ENCODE data around the gene PTN.

The PTN gene

GRCh38 chr7:137343281-137343841, at the start of gene PTN:
PTN (minus strand) TSS chr7:137343733; CDS start chr7:137254973, 88,760 bp downstream.
- Mint-ChIP-seq H3K36me3 (ENCODE audit: low read depth) (no peaks in the 10 kb centered on the region), H3K27me3 (peaks cover 13% of the 10 kb centered on the region), H3K4me3 (no peak within 1 kb of the TSS), H3K9me3 (peaks cover 9% of the 10 kb centered on the region), H3K27ac (no peak within 1 kb of the TSS), H3K4me1 (no peaks in the 10 kb centered on the region)
- no peak for DNase-seq
- no peak for ATAC-seq

- no peak for ATAC-seq
- DNase-seq, result no peak
- Mint-ChIP-seq H3K27ac (no peak overlapping the region), H3K9me3 (peaks cover 12% of the 10 kb centered on the region), H3K4me3 (no peak overlapping the region), H3K27me3 (no peaks in the 10 kb centered on the region), H3K36me3 (ENCODE audit: low read depth) (no peaks in the 10 kb centered on the region), H3K4me1 (no peaks in the 10 kb centered on the region)
Measured at GRCh38 chr7:137390076-137390475, 46.5 kb upstream of the PTN start.

- no peaks in the 10 kb centered on the region for H3K36me3 Mint-ChIP-seq (ENCODE audit: low read depth)
- DNase-seq (no peak), ATAC-seq (no peak)
Measured at GRCh38 chr7:137388916-137389315, 45.4 kb upstream of the PTN start.

GRCh38 chr7:137386966-137387365, 43.4 kb upstream of the PTN start:
- Mint-ChIP-seq H3K27me3 (no peaks in the 10 kb centered on the region), H3K27ac (no peak overlapping the region), H3K4me3 (no peak overlapping the region), H3K4me1 (no peaks in the 10 kb centered on the region), H3K9me3 (peaks cover 8% of the 10 kb centered on the region), H3K36me3 (ENCODE audit: low read depth) (no peaks in the 10 kb centered on the region)
- DNase-seq (no peak), ATAC-seq (no peak)

More at GRCh38 chr7:137388916-137389315, 45.4 kb upstream of the PTN start:
- Mint-ChIP-seq H3K27ac (no peak overlapping the region), H3K9me3 (peaks cover 12% of the 10 kb centered on the region), H3K4me3 (no peak overlapping the region), H3K4me1 (no peaks in the 10 kb centered on the region), H3K27me3 (no peaks in the 10 kb centered on the region)

- ATAC-seq (no peak), DNase-seq (no peak)
- Mint-ChIP-seq H3K9me3 (peaks cover 9% of the 10 kb centered on the region), H3K4me3 (no peak overlapping the region), H3K36me3 (ENCODE audit: low read depth) (no peaks in the 10 kb centered on the region), H3K4me1 (no peaks in the 10 kb centered on the region), H3K27ac (no peak overlapping the region), H3K27me3 (no peaks in the 10 kb centered on the region)
Measured at GRCh38 chr7:137381045-137381444, 37.5 kb upstream of the PTN start.

- DNase-seq (no peak), ATAC-seq (no peak)
- Mint-ChIP-seq H3K27ac (no peak overlapping the region), H3K27me3 (no peaks in the 10 kb centered on the region), H3K36me3 (ENCODE audit: low read depth) (no peaks in the 10 kb centered on the region), H3K4me1 (no peaks in the 10 kb centered on the region), H3K4me3 (no peak overlapping the region), H3K9me3 (peaks cover 5% of the 10 kb centered on the region)
Measured at GRCh38 chr7:137373507-137373906, 30.0 kb upstream of the PTN start.

GRCh38 chr7:137371616-137372015, 28.1 kb upstream of the PTN start:
- Mint-ChIP-seq H3K27ac (no peak overlapping the region), H3K9me3 (no peaks in the 10 kb centered on the region), H3K4me3 (no peak overlapping the region), H3K4me1 (no peaks in the 10 kb centered on the region), H3K36me3 (ENCODE audit: low read depth) (no peaks in the 10 kb centered on the region), H3K27me3 (no peaks in the 10 kb centered on the region)
- ATAC-seq (no peak), DNase-seq (no peak)

GRCh38 chr7:137366995-137367394, 23.5 kb upstream of the PTN start:
- H3K27me3 Mint-ChIP-seq, result no peaks in the 10 kb centered on the region
- DNase-seq, result no peak
- no peak overlapping the region for H3K4me3 Mint-ChIP-seq
- ATAC-seq, result no peak
- H3K36me3 Mint-ChIP-seq (ENCODE audit: low read depth), result no peaks in the 10 kb centered on the region
- peaks cover 6% of the 10 kb centered on the region for H3K9me3 Mint-ChIP-seq
- no peak overlapping the region for H3K27ac Mint-ChIP-seq
- no peaks in the 10 kb centered on the region for H3K4me1 Mint-ChIP-seq

- Mint-ChIP-seq H3K27me3 (no peaks in the 10 kb centered on the region), H3K9me3 (peaks cover 21% of the 10 kb centered on the region), H3K27ac (no peak overlapping the region), H3K36me3 (ENCODE audit: low read depth) (no peaks in the 10 kb centered on the region), H3K4me1 (no peaks in the 10 kb centered on the region), H3K4me3 (no peak overlapping the region)
- DNase-seq, result no peak
- no peak for ATAC-seq
Measured at GRCh38 chr7:137363683-137364082, 20.1 kb upstream of the PTN start.

GRCh38 chr7:137360087-137360679, 16.6 kb upstream of the PTN start:
- Mint-ChIP-seq H3K27ac (no peak overlapping the region), H3K4me3 (no peak overlapping the region), H3K36me3 (ENCODE audit: low read depth) (no peaks in the 10 kb centered on the region), H3K4me1 (no peaks in the 10 kb centered on the region), H3K9me3 (peaks cover 21% of the 10 kb centered on the region), H3K27me3 (no peaks in the 10 kb centered on the region)
- DNase-seq (no peak), ATAC-seq (no peak)

GRCh38 chr7:137354961-137355360, 11.4 kb upstream of the PTN start:
- no peak for DNase-seq
- H3K36me3 Mint-ChIP-seq (ENCODE audit: low read depth), result no peaks in the 10 kb centered on the region
- H3K9me3 Mint-ChIP-seq, result peaks cover 14% of the 10 kb centered on the region
- ATAC-seq, result no peak
- no peaks in the 10 kb centered on the region for H3K4me1 Mint-ChIP-seq
- H3K27ac Mint-ChIP-seq, result no peak overlapping the region
- no peaks in the 10 kb centered on the region for H3K27me3 Mint-ChIP-seq
- H3K4me3 Mint-ChIP-seq, result no peak overlapping the region

GRCh38 chr7:137354396-137354795, 10.9 kb upstream of the PTN start:
- no peak for ATAC-seq
- peaks cover 13% of the 10 kb centered on the region for H3K9me3 Mint-ChIP-seq
- H3K36me3 Mint-ChIP-seq (ENCODE audit: low read depth), result no peaks in the 10 kb centered on the region
- no peaks in the 10 kb centered on the region for H3K4me1 Mint-ChIP-seq
- H3K4me3 Mint-ChIP-seq, result no peak overlapping the region
- H3K27ac Mint-ChIP-seq, result no peak overlapping the region
- no peaks in the 10 kb centered on the region for H3K27me3 Mint-ChIP-seq
- no peak for DNase-seq

- peaks cover 11% of the 10 kb centered on the region for H3K9me3 Mint-ChIP-seq
- ATAC-seq (no peak), DNase-seq (no peak)
- no peak overlapping the region for H3K27ac Mint-ChIP-seq
- H3K4me3 Mint-ChIP-seq, result no peak overlapping the region
- no peaks in the 10 kb centered on the region for H3K4me1 Mint-ChIP-seq
- H3K27me3 Mint-ChIP-seq, result no peaks in the 10 kb centered on the region
- H3K36me3 Mint-ChIP-seq (ENCODE audit: low read depth), result no peaks in the 10 kb centered on the region
Measured at GRCh38 chr7:137351941-137352340, 8.4 kb upstream of the PTN start.

- Mint-ChIP-seq H3K4me3 (no peak overlapping the region), H3K27ac (no peak overlapping the region), H3K4me1 (no peaks in the 10 kb centered on the region), H3K27me3 (peaks cover 13% of the 10 kb centered on the region), H3K9me3 (peaks cover 4% of the 10 kb centered on the region), H3K36me3 (ENCODE audit: low read depth) (no peaks in the 10 kb centered on the region)
- DNase-seq (no peak), ATAC-seq (no peak)
Measured at GRCh38 chr7:137345799-137346449, 2.4 kb upstream of the PTN start.

- no peaks in the 10 kb centered on the region for H3K36me3 Mint-ChIP-seq (ENCODE audit: low read depth)
- H3K4me1 Mint-ChIP-seq, result no peaks in the 10 kb centered on the region
- no peak overlapping the region for H3K4me3 Mint-ChIP-seq
- H3K27me3 Mint-ChIP-seq, result peaks cover 13% of the 10 kb centered on the region
- no peak overlapping the region for H3K27ac Mint-ChIP-seq
- H3K9me3 Mint-ChIP-seq, result peaks cover 10% of the 10 kb centered on the region
- DNase-seq (no peak), ATAC-seq (no peak)
Measured at GRCh38 chr7:137342828-137343261, 688 bp downstream of the PTN start.
